ENCODE measurements around the gene ACYP2. TPM values are rescaled to one million over a fixed set of nuclear protein-coding genes. Genes with fewer than 3 reads are reported as not detected.

Gene ACYP2
- total RNA-seq, 3 donors from 2014 or later: 19.3 to 39.2 (median 27.8) TPM

DNA sequence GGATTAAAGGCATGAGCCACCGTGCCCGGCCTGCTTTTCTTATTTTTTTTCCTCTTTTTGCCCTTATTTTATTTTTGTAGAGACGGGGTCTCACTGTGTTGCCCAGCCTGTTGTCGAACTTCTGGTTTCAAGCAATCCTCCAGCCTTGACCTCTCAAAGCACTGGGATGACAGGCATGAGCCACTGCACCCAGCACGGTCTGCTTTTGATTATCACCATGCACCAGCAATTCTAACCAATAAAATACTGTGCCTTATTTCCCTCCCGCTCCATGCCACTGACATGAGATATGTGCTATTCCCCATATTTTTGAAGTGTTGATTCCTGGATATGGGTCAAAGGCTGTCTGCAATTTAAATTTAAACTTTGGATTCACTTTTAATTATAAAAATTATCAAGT, 42.9 kb downstream of the ACYP2 start:
- H3K27me3 ChIP-seq: no peaks in the 10 kb centered on the region
- no peaks in the 10 kb centered on the region for H3K4me1 ChIP-seq
- TF ChIP-seq CTCF (IDR thresholded peaks at IDR 0.05) (no peak), POLR2A (IDR thresholded peaks at IDR 0.05) (no peak), POLR2AphosphoS5 (IDR thresholded peaks at IDR 0.05) (no peak)
- no peak overlapping the region for H3K4me3 ChIP-seq
- intact Hi-C loops (cut with DNase I; ENCODE audit: low total_unique reads): no loop called here
- H3K9me3 ChIP-seq: no peaks in the 10 kb centered on the region
- H3K27ac ChIP-seq: no peak overlapping the region
- no peaks in the 10 kb centered on the region for H3K36me3 ChIP-seq
- no peak for DNase-seq (ENCODE audit: low spot score in 2 of 2)

- TF ChIP-seq POLR2A (IDR thresholded peaks at IDR 0.05) (no peak), POLR2AphosphoS5 (IDR thresholded peaks at IDR 0.05) (no peak), CTCF (IDR thresholded peaks at IDR 0.05) (no peak)
- Histone ChIP-seq H3K9me3 (no peaks in the 10 kb centered on the region), H3K4me3 (no peak overlapping the region), H3K4me1 (no peaks in the 10 kb centered on the region), H3K27me3 (no peaks in the 10 kb centered on the region), H3K27ac (no peak overlapping the region), H3K36me3 (no peaks in the 10 kb centered on the region)
- DNase-seq (ENCODE audit: low spot score in 2 of 2): no peak
- intact Hi-C loops (cut with DNase I; ENCODE audit: low total_unique reads): no loop called here
These were observed 46.4 kb downstream of the ACYP2 start for GRCh38 chr2:54161660-54162424.

- DNase-seq (ENCODE audit: low spot score in 2 of 2): no peak
- Histone ChIP-seq H3K27ac (no peak overlapping the region), H3K4me3 (no peak overlapping the region), H3K4me1 (no peaks in the 10 kb centered on the region), H3K27me3 (no peaks in the 10 kb centered on the region), H3K36me3 (no peaks in the 10 kb centered on the region), H3K9me3 (no peaks in the 10 kb centered on the region)
- TF ChIP-seq CTCF (IDR thresholded peaks at IDR 0.05) (no peak), POLR2AphosphoS5 (IDR thresholded peaks at IDR 0.05) (no peak), POLR2A (IDR thresholded peaks at IDR 0.05) (no peak)
- intact Hi-C loops (cut with DNase I; ENCODE audit: low total_unique reads): no loop called here
These were observed 48.7 kb downstream of the ACYP2 start for GRCh38 chr2:54164106-54164505.

DNA sequence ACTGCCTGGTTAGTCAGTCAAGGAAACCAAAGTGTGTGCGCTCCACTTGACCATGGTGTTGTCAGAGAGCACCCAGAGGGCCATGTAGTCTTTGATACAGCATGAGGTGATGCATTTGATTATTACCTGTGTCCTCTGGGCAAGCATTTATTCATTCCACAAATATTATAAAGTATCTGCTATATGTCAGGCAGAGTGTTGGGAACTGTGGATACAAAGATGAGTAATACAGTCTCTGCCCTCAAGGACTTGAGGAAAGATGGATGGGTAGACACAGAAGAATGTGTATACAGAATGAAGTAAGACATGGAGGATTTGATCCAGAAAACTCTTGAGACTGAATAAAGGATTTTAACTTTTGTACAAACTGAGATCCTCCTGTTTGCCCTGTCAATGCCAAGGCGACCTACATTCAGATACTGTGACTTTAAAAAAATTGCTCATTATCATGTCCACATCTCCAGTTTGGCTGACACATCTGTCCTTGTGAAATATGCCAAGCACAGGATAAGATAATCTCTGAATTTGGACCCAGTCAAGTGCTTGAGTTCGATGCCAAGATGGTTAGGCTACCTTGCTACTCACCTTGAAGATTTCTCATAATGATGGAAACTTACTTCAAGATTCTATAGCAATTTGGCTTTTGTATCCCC, 50.8 kb downstream of the ACYP2 start:
- no peak for TF ChIP-seq POLR2AphosphoS5 (IDR thresholded peaks at IDR 0.05)
- no peak for TF ChIP-seq CTCF (IDR thresholded peaks at IDR 0.05)
- TF ChIP-seq POLR2A (IDR thresholded peaks at IDR 0.05): no peak
- intact Hi-C loops (cut with DNase I; ENCODE audit: low total_unique reads): no loop called here
- no peak for DNase-seq (ENCODE audit: low spot score in 2 of 2)
- H3K9me3 ChIP-seq: no peaks in the 10 kb centered on the region
- no peaks in the 10 kb centered on the region for H3K4me1 ChIP-seq
- H3K27me3 ChIP-seq: no peaks in the 10 kb centered on the region
- H3K27ac ChIP-seq: no peak overlapping the region
- H3K4me3 ChIP-seq: no peak overlapping the region
- no peaks in the 10 kb centered on the region for H3K36me3 ChIP-seq

DNA sequence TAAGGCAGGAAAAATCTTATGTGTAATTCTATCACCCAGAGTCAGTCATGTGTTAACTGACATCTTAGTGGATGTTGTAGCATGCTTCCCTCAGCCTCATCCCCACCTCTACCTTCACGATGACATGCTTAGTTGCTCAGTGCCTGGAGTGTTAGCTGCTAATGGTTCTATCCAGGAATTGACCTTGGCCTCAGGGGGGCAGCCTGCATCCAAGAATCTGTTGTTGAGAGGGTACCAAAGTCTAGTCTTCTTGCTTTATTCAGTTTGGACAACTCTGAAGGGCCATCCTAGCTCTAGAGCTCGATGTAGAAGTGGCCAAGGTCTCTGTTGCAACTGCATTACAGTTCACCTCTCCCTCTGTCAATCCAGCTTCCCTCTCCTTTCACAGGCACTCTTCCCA, 61.2 kb downstream of the ACYP2 start:
- DNase-seq (ENCODE audit: low spot score in 2 of 2): no peak
- TF ChIP-seq CTCF (IDR thresholded peaks at IDR 0.05): no peak
- intact Hi-C loops (cut with DNase I; ENCODE audit: low total_unique reads): no loop called here
- H3K27ac ChIP-seq: no peak overlapping the region
- no peaks in the 10 kb centered on the region for H3K36me3 ChIP-seq
- H3K9me3 ChIP-seq: no peaks in the 10 kb centered on the region
- no peaks in the 10 kb centered on the region for H3K4me1 ChIP-seq
- no peaks in the 10 kb centered on the region for H3K27me3 ChIP-seq
- H3K4me3 ChIP-seq: no peak overlapping the region
